Kidney (tissue), 14 donors: ENCODE data around the gene RPL19. TPM values are rescaled to one million over a fixed set of nuclear protein-coding genes. Genes with fewer than 3 reads are reported as not detected.
A peak's percentile ranks its signal among the peaks of the same experiment; 100 is the strongest.

Source experiments
- DNase-seq, 5 donors: peaks; one replicate each; pipeline ENCODE4 v3.0.0-alpha.2; 2013 to 2020
- FAIRE-seq: peaks from 2 replicates; lab custom pipeline; 2012; peaks lifted over from hg19 to GRCh38; lab: Jason Lieb, UNC
- H3K27ac ChIP-seq, 2 donors: one replicate each; pipeline ENCODE4 v1.7.0; 2013; ENCODE audit warnings: low read depth in 2 of 2, low read length in 2 of 2, inconsistent platforms in 1 of 2
- H3K27me3 ChIP-seq: one replicate; pipeline ENCODE4 v1.7.1; 2013; ENCODE audit warnings: low read length, inconsistent platforms; ENCODE audit not compliant: control insufficient read depth, insufficient read depth
- H3K36me3 ChIP-seq, 3 donors: one replicate each; pipeline versions ENCODE4 v1.7.0 to v1.7.1; 2013; ENCODE audit warnings: low read length in 3 of 3, control low read depth in 1 of 3, inconsistent platforms in 1 of 3; ENCODE audit not compliant: insufficient read depth in 3 of 3, control insufficient read depth in 2 of 3
- H3K4me1 ChIP-seq, 3 donors: one replicate each; pipeline versions ENCODE4 v1.7.0 to v1.7.1; 2013; ENCODE audit warnings: low read length in 3 of 3, inconsistent platforms in 1 of 3, low read depth in 1 of 3; ENCODE audit not compliant: control insufficient read depth in 2 of 3, insufficient read depth in 2 of 3
- H3K4me3 ChIP-seq, 3 donors: one replicate each; pipeline versions ENCODE4 v1.7.0 to v1.8.1; 2013; ENCODE audit warnings: low read length in 3 of 3, control low read depth in 1 of 3, inconsistent platforms in 1 of 3
- H3K9ac ChIP-seq, 3 donors: one replicate each; pipeline versions ENCODE4 v1.7.0 to v1.7.1; 2013; ENCODE audit warnings: low read length in 3 of 3, control low read depth in 1 of 3, inconsistent platforms in 1 of 3
- H3K9me3 ChIP-seq, 3 donors: one replicate each; pipeline versions ENCODE4 v1.7.0 to v1.7.1; 2013; ENCODE audit warnings: low read length in 3 of 3, control low read depth in 1 of 3, inconsistent platforms in 1 of 3; ENCODE audit not compliant: control insufficient read depth in 2 of 3, insufficient read depth in 1 of 3
- CTCF ChIP-seq: IDR thresholded peaks from 3 replicates; pipeline ENCODE4 v1.5.1; 2012; ENCODE audit warnings: mild to moderate bottlenecking, moderate library complexity, borderline replicate concordance; ENCODE audit not compliant: insufficient read depth; ENCODE audit errors: extremely low read depth
- intact Hi-C: fragments of 100-400 bp; cut with DNase I; formaldehyde crosslinking; loops from one replicate; pipeline ENCODE4 v1.11.1; 2022
- polyA plus RNA-seq: library from polyadenylated mRNA; stranded (reverse); fragments of 350-450 nt; fragmentation: Illumina TruSeq; extraction: RNeasy Lipid Tissue Mini Kit (QIAGEN cat#74804); gene quantifications from one replicate; pipeline ENCODE4 v1.2.3, GENCODE V29; 2014; ENCODE audit warnings: low read depth, low replicate concordance; ENCODE audit not compliant: insufficient read depth
- total RNA-seq: library from RNA; stranded (reverse); fragmentation: NEBNext Ultra II Directional; extraction: Animal tissue kit (Norgen Biotek cat#: 25700); gene quantifications from one replicate; pipeline ENCODE4 v1.2.1, GENCODE V29; 2021
- donor health status: control.
- donor health status: control.
- donor health status: control.
- donor health status: control.
- donor health status: control.
- donor health status: DM: yes; HTN: yes; CAD: no.
- donor health status: Normal renal cell carcinoma (clear cell type).

The RPL19 gene
- total and polyA plus RNA-seq, 2 donors from 2014 or later: 1,460 to 2,512 TPM

- H3K9me3 ChIP-seq: no peaks in the 10 kb centered on the region
- FAIRE-seq (no peak), DNase-seq (peak in 1 of 5 donors; percentile 62)
- intact Hi-C loops: no loop called here
- no peak overlapping the region for H3K27ac ChIP-seq
- no peak for TF ChIP-seq CTCF
- no peak overlapping the region for H3K4me3 ChIP-seq
- H3K4me1 ChIP-seq: no peaks in the 10 kb centered on the region
- H3K36me3 ChIP-seq: no peaks in the 10 kb centered on the region
- no peaks in the 10 kb centered on the region for H3K27me3 ChIP-seq
- H3K9ac ChIP-seq: no peak overlapping the region
These were observed 17.8 kb downstream of the RPL19 start for GRCh38 chr17:39217734-39218369.

DNA sequence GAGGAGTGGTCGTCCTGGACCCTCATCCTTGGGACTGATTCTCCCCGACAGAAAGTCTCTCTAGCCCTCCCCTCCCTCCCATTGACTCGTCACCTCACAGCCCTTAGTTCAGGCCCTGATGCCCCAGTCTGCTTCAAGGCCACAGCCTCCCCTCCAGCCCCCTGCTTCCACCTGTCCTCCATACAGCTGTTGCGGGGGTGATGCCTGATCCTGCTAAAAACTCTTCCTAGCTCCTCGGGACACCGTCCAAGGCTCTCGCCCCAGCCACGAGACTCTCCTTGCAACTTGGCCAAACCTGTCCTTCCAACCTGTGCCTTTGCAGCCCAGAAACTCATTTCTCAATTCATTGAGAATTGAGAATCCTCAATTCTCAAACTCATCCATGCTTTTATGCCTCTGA, 18.8 kb downstream of the RPL19 start:
- H3K9ac ChIP-seq: no peak overlapping the region
- intact Hi-C loops: no loop called here
- no peaks in the 10 kb centered on the region for H3K36me3 ChIP-seq
- no peaks in the 10 kb centered on the region for H3K4me1 ChIP-seq
- DNase-seq (no peak), FAIRE-seq (no peak)
- no peaks in the 10 kb centered on the region for H3K27me3 ChIP-seq
- no peak overlapping the region for H3K27ac ChIP-seq
- H3K4me3 ChIP-seq: no peak overlapping the region
- TF ChIP-seq CTCF: no peak
- H3K9me3 ChIP-seq: no peaks in the 10 kb centered on the region

DNA sequence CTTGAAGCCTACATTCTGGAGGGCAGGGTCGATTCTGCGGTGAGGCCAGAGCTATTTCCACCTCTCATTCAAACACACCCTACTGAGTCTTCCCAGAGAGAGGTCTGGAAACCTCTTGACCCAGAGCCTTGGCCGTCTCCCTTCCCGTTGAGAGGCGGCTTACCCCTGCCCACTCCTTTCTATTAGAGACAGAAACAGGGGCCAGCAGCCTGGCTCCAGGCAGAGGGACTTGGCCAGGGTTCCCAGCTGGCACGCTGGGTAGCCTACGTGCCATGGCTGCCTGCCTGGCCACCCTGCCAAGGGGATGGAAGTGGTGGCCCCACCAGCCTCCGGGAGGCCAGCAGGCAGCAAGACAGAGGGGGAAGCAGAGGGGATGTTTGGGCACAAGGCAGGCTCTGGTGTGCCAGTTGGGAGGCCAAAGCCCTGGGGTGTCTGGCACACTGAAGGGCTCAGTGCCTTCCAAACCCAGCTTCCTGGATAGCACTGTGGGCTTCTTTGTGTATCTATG, 19.6 kb downstream of the RPL19 start:
- no peak for DNase-seq
- no peak overlapping the region for H3K9ac ChIP-seq
- no peak overlapping the region for H3K4me3 ChIP-seq
- no peak overlapping the region for H3K27ac ChIP-seq
- no peaks in the 10 kb centered on the region for H3K27me3 ChIP-seq
- no peaks in the 10 kb centered on the region for H3K36me3 ChIP-seq
- no peak for FAIRE-seq
- intact Hi-C loops: no loop called here
- no peaks in the 10 kb centered on the region for H3K4me1 ChIP-seq
- TF ChIP-seq CTCF: no peak
- H3K9me3 ChIP-seq: no peaks in the 10 kb centered on the region
